ENCODE data around the gene PDZD2.

GRCh38 chr5:32100230-32100629 is 461.3 kb downstream of the PDZD2 start:
- TF ChIP-seq EZH2 (IDR thresholded peaks at IDR 0.05; ENCODE audit: borderline replicate concordance) (no peak), CTCF (IDR thresholded peaks at IDR 0.05; ENCODE audit: poor library complexity) (no peak), EZH2phosphoT487 (IDR thresholded peaks at IDR 0.05; ENCODE audit: low read depth, severe bottlenecking, unreplicated experiment) (no peak)

All from hepatocyte (in vitro differentiated cells).